Stimulated activated CD8-positive, alpha-beta memory T cell treated with anti-CD3 and anti-CD28 coated beads, Interleukin-15, amount 100 ng/mL, for 4 hours (primary cell): ENCODE measurements around the gene TMEM135.
"Not testable (repeated sequence)": the region's sequence is repeated elsewhere in the genome, so short reads cannot be mapped to it uniquely, and the experiment has no call there.

Source experiments
- DNase-seq, 2 donors: peaks; one replicate each; pipeline ENCODE4 v3.0.0-alpha.2; 2020; ENCODE audit warnings: low read depth in 2 of 2

Gene TMEM135

GRCh38 chr11:87258171-87258833, 220.6 kb downstream of the TMEM135 start:
- DNase-seq: no peak

- no peak for DNase-seq
Observed at GRCh38 chr11:87259736-87260135, 222.0 kb downstream of the TMEM135 start.

- no peak for DNase-seq
Observed at GRCh38 chr11:87260811-87261210, 223.1 kb downstream of the TMEM135 start.

DNA sequence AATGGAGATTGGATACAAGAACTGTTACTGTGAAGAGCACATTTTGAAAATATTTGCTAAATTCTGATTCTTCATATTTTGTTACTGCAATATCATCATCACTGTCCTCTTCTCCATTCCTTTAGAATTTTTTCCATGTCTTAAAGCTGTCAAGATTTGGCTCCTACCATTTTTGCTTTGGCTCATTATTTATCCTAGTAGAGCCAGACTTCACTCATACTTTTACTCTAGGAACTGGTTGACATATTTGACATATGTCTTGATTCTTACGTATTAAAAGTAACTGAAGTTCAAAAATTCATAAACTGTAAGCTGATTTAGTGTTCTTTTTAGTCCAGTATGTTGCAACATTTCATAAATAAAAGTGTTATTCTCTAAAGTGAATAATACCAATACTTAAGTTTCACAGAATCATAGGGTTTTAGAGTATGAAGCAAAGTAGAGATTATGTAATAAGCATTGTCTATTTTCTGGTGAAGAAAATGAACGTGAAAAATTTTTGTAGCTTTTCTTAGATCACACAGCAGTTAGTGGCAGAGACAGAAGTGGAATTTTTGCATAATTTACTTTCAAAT, 225.6 kb downstream of the TMEM135 start:
- no peak for DNase-seq

GRCh38 chr11:87263979-87264378, 226.2 kb downstream of the TMEM135 start:
- DNase-seq: no peak

GRCh38 chr11:87265132-87265531, 227.4 kb downstream of the TMEM135 start:
- DNase-seq: no peak

DNA sequence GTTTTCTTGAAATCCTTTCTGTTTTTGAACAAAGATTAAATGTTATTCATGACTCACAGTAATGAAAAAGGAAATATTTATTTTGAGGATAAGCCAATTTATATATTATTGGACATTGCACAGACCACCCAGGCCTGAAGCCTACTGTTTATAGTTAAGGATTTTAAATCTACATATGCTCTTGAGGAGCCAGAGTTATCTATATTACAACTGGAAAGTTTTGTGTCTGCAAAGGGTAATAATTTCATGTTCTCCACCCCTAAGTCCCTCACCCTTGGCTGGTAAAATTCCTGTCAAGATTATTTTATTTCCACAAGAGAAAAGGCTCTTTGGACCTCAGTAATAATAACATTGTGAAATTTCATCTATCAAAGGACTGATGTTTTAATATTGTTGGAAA, 228.2 kb downstream of the TMEM135 start:
- DNase-seq: no peak

DNA sequence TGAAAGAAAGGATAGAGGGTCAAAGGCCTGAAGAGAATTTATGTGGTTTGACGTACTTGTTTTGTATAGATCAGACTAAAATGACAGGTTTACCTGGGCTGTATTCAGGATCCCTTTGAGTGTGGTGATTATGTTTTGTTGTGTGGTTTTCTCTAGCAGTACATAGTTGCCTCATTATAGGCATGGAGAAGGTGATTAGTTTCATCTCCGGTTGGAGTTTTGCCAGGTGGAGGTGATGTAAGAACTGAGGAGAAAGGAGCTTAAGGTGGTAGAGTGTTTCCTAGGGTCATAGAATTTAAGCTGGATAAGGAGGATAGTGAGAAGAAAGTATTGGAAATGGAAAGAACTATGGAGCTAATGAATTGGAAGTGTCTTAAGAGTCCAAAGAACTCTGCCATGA, 229.0 kb downstream of the TMEM135 start:
- no peak for DNase-seq

DNA sequence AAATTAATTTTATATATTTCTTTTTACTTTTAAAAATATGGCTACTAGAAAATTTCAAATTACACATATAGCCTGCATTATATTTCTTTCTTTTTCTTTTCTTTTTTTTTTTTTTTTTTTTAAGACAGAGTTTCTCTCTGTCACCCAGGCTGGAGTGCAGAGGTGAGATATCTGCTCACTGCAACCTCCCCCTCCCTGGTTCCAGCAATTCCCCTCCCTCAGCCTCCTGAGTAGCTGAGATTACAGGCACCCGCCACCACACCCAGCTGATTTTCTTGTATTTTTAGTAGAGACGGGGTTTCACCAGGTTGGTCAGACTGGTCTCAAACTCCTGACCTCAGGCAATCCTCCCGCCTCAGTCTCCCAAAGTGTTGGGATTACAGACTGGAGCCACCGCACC, 234.2 kb downstream of the TMEM135 start:
- DNase-seq: not testable (repeated sequence)

DNA sequence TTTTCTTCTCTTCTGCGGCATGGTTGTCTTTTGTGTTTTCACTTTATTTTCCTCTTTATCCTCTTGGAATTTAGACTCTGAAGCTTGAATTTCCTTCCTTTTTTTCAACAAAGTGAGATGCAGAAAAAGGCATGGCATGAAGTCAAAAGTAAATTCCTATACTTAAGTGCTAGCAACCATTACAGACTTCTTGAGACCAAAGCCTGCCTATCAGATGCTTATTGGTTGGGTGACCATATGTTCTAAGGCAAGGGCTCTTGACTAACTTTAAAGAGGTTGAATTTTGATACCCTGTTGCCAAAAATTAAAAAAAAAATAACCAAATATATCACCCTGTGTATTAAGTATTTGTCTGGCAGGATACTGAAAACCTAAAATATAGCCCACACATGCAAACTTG, 237.4 kb downstream of the TMEM135 start:
- DNase-seq: no peak

DNA sequence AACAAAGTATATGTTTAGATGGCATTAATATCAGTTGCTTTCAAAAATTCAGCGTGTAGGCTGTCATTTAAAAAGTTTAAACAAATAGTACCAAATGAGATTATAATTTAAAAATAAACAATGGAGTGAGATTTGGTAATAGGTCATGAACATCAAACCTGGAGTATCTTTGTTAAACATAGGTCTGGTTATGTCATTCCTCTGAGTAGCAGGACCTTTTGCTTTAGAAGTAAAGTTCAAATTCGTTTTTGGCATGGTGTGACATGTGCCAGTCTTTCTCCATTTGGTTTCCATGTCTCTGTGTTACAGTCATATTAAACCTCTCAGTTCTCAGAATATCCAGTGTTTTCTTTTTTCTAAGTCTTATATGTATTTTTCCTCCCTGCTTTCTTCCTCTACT, 242.4 kb downstream of the TMEM135 start:
- DNase-seq: no peak

DNA sequence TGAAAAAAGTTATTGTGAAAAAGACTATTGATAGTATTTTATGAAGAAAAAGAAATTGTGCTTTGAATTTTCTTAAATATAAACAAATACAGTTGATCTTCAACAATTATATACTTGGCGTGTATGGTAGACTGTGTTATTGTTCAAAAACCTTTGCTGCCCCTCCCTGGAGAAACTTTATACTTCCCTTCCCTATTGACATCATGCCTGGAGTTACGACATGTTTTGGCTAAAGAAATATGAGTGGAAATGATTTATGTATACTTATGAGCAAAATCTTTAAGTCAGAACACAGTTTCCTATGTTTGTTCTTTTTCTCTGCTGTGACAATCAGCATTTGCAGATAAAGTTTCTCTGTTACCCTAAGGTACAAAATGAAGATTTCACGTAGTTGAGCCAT, 243.8 kb downstream of the TMEM135 start:
- DNase-seq: no peak

- DNase-seq: no peak
Observed at GRCh38 chr11:87284306-87284705, 246.6 kb downstream of the TMEM135 start.

GRCh38 chr11:87285674-87286073, 247.9 kb downstream of the TMEM135 start:
- DNase-seq: not testable (repeated sequence)

DNA sequence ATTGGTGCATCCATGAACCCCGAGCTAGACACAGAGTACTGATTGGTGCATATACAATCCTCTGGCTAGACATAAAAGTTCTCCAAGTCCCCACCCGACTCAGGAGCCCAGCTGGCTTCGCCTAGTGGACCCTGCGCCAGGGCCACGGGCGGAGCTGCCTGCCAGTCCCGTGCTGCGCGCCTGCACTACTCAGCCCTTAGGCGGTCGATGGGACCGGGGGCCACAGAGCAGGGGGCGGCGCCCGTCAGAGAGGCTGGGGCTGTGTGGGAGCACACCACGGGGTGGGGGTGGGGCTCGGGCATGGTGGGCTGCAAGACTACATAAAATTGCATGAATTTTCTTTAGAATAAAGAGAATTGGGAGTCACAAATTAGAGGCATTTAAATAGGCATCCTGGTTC, 248.6 kb downstream of the TMEM135 start:
- no peak for DNase-seq

- no peak for DNase-seq
Observed at GRCh38 chr11:87290304-87290922, 252.7 kb downstream of the TMEM135 start.

DNA sequence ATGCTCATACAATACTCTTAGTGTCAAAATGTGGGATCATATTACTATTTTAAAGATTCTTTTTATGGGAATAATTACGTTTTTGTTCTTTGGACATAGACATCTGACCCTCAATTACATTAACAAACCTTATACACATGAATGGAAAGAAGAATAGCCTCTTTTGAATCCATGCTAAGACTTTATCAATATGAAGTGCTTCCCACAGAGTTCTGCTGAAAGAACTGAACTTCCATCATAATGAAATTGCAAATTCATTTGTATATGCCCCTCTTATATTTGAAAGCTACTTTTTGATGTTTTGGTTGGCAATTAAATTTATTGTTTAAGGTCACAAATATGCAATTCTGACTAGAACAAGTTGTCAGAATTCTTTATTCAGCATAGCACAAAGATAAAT, 254.9 kb downstream of the TMEM135 start:
- DNase-seq: no peak

- DNase-seq: no peak
Observed at GRCh38 chr11:87295237-87295636, 257.5 kb downstream of the TMEM135 start.

DNA sequence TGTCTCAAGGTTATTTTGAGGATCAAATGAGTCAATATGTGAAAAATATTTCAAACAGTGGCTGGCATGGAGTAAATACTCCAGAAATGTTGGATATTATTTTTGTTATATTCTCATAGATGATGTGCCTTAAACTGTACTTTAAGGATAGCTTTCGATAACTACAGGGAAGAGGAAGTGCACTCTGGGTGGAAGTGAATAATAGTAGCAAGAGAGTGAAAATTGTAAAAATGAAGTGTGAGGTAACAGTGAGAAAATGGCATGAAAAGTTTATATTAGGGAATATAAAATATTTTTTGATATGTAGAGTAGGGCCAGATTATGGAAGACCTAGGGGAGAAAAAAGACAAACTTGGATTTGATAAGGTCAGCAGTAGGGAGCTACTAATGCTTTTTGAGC, 258.9 kb downstream of the TMEM135 start:
- no peak for DNase-seq

DNA sequence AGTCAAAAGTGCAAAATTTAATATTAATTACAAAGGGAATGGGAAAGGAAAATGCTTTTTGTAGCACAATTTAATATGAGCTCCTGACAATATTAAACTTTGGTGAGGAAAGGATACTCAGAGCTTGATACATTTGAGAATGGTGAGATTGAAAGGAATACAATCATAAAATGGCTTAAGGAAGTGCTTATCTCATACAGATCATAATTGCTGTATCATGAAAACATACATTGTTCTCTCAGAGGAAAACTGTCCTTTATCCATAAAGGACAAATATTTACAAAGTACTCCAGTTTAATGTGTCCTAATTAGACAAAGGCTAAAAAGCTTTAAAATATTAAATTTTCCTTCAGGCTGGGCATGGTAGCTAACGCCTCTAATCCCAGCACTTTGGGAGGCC, 260.4 kb downstream of the TMEM135 start:
- no peak for DNase-seq

- no peak for DNase-seq
Observed at GRCh38 chr11:87299041-87299481, 261.3 kb downstream of the TMEM135 start.

DNA sequence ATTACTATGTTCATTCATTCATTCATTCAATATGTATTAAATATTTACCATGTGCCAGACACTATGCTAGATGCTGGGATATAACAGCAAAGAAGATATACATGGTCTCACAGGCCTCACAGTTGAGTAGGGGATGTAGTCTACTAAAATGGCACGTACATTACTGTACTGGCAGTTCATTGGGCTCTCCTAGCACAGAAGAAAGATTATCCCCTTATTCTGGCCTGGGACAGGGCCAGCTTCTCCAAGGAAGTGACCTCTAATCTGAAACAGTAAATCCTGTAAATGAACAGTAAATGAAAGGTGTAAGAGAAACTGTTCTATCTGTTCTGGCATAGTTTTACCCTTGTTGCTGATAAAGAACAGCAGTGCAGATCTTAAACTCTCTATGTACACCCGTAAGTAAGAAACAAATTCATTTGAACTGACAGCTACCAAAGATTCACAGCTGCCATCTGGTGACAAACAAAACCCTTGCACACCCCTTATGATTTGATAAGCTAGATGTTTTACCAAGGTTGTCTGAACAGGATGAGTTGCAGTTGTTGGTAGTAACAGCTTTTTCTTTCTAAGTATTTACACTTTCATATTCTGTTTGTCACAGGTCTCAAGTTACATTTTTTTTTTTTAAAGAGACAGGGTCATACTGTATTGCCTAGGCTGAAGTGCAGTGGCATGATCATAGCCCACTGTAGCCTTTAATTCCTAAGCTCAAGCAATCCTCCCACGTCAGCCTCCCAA, 263.1 kb downstream of the TMEM135 start:
- no peak for DNase-seq
